SW480 (cell line): ENCODE results near the gene ITPK1.

Experiments
- DNase-seq: peaks from one replicate; pipeline ENCODE4 v3.0.0-alpha.2; 2016; ENCODE audit warnings: low spot score

The ITPK1 gene

DNA sequence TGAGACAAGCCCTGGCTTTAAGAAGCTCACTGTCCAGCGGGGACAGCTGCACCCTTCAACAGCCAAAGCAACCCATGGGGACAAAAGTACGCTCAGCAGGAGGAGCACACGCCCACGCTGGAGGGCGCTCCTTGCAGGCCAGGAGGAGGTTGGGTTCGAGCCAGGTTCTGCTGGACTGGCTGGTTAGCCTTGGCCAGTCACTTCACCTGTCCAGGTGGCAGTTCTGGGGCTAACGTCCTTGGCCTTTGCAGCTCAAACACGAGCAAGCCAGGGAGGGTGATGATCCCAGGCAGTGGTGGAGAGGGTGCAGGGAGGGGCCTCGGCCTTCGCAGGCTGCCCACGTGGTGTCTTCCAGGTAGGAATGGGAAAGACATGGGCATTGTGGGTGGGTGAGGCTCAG is 179.6 kb downstream of the ITPK1 start:
- no peak for DNase-seq

DNA sequence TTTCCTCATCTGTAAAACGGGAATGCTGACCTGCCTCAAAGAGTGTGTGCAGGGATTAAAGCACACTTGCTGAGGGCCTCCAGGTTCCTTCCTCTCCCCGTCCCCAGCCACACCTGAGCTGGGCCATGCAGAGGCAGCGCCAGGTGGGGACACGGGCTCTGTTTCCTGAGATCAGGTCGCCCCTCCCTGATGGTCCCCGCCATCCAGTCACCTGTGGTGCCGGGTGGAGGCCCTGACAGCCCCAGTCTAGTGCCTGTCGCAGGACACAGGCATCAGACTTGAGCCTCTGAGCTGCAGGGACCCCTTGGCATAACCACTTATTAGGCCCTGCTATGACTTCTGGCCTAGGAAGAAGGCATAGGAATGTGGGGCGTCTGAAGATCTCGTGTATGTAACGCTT is 180.3 kb downstream of the ITPK1 start:
- no peak for DNase-seq

DNA sequence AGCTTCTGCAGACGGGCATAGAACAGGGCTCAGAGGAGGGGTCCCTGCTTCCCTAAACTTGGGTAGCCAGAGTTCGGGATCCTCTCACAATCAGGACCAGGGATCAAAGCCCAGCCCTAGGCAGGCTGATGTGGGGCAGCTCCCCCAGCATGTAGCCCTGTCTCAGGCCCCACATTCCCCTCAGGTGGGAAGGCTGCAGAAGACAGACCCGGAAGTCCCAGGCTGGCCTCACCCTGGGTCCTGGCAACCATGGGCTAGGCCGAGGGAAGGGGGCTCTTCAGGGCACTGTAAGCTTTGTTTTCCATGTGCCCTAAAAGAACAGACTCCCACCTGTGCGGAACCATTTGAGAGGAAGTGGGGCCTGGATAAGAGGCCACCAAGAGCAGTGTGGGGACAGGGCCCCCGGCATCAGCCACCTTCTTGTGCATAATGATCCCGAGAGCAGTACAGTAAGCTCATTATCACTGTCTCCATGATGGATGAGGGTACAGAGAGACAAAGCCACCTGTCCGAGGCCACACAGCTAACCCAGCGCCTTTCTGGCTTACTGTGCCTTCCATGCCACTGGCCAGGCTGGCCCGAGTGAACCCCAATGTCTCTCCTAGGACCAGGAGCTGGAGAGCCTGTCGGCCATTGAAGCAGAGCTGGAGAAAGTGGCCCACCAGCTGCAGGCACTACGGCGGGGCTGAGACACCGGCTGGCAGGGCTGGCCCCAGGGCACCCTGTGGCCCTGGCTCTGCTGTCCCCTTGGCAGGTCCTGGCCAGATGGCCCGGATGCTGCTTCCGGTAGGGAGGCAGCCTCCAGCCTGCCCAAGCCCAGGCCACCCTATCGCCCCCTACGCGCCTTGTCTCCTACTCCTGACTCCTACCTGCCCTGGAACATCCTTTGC is 181.3 kb downstream of the ITPK1 start:
- DNase-seq = no peak

DNA sequence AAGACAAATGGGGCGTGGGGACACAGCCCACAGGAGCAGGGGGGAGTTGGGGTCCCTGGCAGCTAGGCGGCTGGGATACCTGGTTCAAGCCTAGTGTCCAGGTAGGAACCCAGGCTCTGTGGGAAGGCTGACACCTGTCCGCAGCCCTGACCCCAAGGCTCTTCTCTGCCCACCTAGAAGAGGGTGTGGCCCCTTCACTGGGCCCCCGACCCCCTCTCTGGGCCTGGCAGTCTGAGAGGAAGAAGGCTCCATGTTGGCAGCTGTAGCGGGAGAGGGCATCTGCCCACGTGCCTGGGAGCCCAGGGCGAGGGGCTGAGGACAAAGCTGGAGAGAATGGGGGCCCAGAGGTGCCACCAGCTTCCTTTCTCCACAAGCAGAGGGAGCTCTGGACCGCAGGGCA is 182.2 kb downstream of the ITPK1 start:
- no peak for DNase-seq

DNA sequence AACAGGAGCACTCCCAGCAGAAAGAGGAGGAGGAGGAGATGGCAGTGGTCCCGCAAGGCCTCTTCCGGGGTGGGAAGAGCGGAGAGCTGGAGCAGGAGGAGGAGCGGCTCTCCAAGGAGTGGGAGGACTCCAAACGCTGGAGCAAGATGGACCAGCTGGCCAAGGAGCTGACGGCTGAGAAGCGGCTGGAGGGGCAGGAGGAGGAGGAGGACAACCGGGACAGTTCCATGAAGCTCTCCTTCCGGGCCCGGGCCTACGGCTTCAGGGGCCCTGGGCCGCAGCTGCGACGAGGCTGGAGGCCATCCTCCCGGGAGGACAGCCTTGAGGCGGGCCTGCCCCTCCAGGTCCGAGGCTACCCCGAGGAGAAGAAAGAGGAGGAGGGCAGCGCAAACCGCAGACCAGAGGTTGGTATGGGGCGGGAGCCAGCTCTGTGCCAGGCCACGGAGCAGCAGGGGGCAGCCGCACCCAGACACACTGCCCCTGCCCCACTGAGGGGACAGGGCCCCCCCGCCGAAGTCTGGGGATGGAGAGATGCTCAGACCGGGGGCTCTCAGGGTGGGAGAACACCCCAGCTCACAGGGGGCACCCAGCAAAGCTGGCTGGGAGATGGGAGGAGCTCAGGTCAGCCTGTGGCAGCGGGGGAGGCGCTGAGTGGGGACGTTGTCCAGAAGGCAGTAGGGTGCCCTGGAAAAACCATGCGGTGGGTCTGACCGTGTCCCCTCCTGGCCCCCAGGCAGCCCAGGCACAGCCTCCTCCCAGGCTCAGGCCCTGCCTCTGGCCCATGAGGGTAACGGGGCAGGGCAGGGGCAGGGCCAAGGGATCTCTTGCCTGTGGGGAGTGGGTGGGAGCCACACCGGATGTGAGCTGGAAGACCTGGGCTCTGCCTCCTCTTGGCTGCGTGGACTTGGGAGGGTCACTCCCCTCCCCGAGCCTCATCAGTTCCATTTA is 183.0 kb downstream of the ITPK1 start:
- DNase-seq = no peak

DNA sequence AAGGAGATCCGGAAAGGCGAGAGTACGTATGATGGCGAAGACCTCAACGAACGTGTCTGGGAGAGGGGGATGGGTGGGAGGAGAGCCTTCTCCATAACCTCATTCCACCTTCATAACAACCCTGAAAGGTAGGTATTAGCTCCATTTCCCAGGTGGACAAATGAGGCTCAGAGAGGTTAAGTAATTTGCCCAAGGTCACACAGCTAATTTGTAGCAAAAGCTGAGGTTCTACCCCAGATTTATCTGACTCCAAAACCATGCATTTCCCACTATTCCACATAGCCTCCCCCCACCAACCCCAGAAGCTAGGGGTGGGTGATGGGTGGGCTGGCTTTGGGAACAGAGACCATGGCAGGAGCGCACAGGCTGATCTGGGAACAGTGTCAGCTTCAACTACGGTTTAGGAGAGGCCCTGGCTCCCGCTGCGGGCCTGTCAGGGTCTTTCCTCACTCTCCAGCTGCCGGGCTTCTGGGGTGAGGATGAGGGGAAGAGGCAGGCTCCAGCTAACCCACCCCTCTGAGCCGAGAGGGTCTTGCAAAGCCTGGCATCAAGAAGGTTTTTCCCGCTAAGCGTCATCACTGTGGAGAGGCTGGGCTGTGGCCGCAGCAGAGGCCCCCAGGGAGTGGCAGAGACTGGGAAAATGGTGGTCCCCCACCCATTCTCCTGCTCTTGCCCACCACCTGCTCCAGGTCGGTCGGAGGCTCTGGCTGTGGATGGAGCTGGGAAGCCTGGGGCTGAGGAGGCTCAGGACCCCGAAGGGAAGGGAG is 183.9 kb downstream of the ITPK1 start:
- DNase-seq = no peak

DNA sequence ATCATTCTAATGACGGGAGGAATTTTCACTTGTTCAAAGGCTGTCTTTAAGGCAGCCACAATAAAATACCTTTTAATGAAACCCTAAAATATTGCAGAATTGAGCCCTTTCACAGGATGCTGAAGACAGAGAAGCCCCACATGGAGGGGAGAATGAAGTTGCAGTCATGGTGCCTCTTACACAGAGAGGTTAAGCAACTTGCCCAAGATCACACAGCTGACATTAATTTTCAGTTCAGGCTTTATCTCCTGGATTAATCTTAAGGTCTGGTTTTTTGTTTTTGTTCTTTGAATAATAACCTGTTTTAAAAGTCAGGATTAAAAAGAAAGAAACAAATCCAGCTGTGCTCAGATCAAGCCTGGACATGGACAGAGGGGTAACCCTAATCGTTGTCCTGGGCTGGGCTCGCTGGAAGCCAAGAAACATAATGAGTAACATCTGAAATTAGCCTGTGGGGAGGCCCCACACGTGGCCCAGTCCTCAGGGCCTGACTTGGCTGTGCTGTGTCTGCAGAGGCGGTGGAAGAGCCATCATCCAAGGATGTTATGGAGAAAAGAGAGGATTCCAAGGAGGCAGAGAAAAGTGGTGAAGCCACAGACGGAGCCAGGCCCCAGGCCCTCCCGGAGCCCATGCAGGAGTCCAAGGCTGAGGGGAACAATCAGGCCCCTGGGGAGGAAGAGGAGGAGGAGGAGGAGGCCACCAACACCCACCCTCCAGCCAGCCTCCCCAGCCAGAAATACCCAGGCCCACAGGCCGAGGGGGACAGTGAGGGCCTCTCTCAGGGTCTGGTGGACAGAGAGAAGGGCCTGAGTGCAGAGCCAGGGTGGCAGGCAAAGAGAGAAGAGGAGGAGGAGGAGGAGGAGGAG is 184.8 kb downstream of the ITPK1 start:
- DNase-seq = no peak

DNA sequence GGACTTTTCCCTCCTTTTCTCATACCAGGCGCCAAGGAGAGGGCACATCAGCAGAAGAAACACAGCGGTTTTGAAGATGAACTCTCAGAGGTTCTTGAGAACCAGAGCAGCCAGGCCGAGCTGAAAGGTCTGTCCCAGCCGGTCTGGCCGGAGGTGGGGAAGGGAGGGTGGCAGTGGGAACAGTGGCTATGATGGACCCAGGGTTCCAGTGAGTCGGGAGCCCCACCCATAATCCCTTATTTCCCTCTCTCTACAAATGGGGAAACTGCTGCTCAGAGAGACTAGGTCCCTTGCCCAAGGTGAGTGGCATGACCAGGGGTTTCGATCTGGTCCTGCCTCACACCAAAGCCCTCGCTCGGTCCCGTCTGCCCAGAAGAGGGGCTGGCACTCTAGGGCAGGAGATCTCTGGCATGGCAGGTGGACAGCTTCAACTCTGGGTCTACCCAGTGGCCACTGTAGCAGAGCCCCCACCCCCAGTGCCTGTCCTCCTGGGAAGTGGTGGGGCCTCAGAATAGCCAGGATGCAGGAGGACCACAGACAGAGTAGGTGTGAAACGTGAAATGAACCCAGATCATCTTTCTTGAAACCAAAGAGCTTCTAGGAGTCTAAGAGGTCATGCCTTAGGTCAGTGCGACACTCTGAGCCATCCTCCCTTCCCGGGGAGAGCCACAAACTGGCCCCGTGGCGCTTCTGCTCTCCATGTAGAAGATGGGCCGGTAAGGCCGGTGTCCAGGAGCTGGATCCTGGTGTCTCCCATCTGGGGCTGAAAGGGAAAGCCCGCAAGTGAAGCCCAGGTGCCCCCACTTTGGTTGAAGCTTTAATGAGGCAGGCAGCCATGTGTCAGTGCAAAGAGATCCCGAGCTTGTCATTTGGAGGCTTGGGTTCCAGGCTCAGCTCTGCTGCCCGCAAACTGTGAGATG is 185.8 kb downstream of the ITPK1 start:
- no peak for DNase-seq

DNA sequence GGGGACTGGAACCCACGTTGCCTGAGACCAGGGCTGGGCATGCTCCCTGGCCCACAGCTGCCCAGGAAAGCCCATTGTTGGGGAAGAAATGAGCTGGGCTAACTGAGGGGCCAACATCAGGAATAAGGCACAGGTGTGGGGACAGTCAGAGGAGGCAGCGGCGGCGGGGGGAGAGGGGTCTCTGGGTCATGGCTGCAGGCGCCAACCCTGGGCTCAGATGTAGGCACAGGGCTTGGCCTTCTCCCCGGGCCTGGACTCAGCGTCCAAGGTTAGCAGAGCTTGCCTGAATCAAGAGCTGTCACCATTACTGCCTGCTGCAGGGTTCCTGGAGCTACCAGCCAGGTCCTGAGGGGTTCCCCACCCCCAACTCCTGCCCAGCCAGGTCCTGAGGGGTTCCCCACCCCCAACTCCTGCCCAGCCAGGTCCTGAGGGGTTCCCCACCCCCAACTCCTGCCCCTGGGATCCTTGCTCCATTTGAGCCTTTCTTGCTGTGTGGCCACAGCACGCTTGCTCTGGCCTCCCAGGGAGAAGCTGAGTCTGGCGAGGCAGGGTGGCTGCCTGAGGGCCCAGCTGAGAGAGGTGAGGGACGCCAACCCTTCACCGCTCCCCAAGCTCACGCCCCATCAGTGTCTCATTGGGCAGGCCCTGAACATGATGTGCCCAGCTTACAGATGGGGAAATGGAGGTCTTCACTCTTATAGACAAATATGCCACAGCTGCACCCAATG is 186.6 kb downstream of the ITPK1 start:
- no peak for DNase-seq

DNA sequence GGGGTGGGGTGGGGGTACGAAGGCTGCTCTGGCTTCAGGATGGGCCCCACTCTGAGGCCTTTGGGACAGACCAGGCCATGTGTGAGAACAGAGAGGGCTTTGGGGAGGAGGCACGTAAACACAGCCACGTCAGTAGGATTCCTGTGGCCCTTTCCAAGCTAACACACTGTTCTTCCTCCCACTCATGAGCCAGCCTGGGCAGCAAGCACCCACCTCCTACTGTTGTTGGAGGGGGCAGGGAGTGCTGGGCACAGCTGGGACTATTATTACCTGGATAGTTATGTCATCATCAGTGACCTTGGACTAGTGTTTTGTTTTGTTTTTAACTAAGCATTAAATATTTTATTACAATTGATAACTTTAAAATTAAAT is 187.5 kb downstream of the ITPK1 start:
- DNase-seq = no peak

DNA sequence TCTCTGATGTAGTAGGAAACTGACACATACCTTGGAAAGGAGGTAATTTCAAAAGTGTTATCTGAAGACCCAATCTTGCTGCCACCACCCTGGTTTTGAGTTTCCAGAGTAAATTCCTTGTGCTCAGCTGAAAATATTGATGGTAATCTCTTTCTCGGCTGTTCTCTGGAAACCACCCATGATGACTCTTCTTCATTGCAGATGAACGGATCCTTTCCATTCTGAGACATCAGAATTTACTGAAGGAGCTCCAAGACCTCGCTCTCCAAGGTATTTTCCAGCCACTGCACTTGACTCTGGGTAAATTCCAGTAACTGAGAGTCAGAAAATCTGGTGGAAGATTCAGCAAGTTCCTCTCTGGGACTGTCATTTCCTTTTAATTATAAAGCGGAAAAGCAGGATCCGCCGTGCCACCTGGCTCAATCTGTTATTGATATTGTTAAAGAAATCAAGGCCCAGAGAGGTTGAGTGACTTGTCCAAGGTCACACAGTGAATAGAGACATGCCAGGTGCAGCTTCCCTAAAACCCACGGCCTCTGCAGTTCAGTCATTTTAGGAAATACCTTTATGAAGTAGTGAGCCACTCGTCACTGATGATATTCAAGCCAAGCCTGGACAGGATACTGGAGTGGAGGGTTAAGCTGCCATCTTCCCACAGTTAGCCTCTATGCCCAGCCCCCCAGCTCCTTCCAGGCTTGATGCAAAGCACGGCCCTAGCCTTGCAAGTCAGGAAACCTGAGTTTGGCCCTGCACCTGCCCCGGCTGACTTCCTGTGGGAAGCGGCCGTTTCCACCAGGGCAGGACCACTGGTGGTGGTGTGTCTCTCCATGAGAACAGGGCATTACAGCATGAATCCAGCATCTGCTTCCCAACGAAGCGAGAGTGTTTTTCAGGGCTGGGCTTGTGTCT is 188.1 kb downstream of the ITPK1 start:
- DNase-seq = no peak

DNA sequence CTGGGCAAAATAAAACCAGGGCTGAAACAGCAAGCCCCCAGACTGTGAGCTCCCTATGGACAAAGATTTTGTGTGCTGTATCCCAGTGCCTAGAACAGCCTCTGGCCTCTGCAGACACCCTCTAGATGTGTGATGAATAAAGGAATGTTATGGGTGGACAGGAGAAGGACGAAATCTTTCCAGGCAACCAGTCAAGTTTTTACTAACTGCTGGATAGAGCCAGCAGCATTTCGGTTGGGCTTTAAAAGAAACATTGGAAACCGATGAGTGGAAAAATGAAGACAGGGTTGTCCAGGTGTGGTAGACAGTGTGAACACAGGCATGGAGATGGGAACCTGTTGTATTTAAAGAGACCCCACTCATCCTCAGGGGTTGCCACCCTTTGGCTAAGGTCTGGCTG is 188.8 kb downstream of the ITPK1 start:
- no peak for DNase-seq

DNA sequence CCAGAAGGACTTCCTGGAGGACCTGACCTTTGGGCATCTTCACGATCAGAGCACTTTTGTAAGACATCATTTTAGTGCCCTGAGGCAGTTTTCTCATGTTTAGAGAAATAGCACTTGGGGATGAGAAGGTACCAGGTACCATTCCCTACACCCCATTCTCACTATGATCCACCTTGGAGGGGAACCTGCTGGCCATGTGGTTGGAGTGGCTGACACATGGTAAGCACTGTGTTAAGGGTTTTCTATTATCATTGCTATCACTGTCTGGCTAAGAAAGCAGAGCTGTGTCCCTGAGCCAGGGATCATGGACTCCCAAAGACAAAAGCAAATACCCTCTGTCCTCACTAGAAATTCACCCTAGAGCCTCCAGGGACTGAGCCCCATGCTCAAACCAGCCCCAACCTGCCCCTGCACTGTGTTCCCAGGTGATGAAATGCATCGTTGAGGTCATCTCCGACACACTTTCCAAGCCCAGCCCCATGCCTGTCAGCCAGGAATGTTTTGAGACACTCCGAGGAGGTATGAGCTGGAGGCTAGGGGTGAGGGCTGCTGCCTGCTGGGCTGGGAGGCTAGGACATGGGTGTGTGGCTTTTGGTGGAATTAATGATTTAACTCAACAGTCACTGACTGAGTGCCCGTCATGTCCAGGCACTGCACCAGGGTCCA is 189.4 kb downstream of the ITPK1 start:
- DNase-seq = no peak

DNA sequence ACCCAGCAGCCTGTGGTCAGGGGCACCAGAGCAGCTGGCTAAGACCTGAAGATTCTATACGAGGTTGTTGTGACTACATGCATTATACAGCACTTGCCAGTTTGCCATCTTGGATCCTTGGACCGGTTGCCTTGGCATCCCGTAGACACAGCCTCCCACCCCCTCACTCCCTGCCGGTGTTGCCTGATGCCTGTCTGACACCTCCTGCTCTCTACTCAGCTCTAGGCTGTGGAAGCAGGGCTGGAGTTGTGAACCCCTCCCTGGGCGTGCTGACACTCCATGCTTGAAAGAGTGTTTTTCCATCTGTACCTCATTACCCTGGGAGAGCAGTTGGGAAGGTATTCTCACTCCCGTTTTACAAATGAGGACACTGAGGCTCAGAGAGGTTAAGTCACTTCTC is 190.3 kb downstream of the ITPK1 start:
- no peak for DNase-seq

DNA sequence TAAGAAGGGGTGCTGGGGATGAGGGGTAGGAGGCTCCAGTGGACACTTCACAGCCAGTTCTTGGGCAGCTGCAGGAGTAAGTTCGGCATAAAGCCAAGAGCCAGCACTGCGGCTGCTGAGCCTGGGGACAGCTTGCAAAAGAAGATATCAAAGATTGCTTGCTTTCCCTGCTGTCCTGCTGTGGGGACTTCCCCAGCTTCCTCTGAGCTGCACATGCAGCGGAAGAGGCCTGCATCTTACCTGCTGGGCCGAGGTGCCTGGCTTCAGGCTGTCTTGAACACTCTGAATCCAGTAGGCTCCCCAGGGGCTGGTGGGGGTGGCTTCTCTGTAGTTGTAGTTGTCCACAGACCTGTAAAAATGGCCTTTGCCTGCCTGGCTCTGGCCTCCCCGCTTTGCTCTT is 191.5 kb downstream of the ITPK1 start:
- DNase-seq = no peak

DNA sequence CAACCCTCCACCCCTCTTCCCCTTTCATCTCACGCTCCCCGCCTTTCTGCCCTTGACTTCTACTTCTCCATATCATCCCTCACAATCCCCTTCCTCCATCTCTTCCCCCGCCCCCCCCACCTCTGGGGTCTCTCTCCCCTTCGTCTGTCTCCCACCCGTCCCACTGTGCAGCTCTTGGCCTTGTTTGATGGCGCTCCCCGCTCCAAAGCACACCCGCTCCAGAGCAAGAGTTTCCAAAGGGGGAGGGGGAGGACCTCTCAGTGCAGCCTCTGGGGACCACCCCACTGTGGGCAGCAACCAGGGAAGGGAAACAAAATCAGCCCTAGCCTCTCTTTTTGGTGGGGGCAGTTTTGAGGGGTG is 192.0 kb downstream of the ITPK1 start:
- no peak for DNase-seq

DNA sequence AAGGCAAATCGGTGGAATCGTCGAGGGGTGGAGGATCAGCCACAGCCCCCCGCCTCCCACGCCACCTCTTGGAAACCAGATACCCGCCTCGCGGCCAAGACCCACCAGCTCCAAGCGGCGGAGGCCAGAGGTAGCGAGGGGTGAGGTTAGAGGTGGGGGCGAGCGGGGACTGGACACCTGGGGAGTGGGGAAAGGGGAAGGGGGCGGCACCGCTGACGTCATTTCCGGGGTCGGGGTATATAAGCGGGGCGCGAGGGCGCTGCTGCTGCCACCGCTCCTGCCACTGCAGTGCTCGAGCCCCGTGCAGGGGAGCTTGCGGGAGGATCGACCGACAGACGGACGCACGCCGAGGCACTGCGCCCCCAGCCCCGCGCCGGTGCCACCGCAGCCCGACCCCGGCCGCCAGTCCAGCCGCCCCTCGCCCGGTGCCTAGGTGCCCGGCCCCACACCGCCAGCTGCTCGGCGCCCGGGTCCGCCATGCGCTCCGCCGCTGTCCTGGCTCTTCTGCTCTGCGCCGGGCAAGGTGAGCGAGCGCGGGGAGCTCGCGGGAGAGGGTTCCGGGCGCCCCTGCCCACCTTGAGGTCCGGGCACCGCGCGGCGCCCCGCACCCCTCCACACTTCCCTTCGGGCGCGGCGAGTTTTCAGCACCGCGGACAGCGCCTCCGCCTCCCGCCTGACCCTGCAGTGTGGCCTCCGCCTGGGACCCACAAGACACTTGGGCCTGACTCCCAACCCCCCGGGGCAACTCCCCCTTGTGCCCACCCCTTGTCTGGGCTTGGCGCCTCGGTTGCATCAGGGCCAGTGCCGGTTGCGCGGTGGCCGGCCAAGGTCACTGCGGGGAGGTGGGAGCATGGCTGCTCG is 192.6 kb downstream of the ITPK1 start, which contains the start of gene CHGA:
CHGA (plus strand) TSS at position 268 of the 861 bp plus-strand sequence; CDS start at position 478, 210 bp downstream.
- peak; percentile 24 for DNase-seq
